ENCODE data around the gene RUNX3.
A peak's percentile ranks its signal among the peaks of the same experiment; 100 is the strongest.

RUNX3 gene

DNA sequence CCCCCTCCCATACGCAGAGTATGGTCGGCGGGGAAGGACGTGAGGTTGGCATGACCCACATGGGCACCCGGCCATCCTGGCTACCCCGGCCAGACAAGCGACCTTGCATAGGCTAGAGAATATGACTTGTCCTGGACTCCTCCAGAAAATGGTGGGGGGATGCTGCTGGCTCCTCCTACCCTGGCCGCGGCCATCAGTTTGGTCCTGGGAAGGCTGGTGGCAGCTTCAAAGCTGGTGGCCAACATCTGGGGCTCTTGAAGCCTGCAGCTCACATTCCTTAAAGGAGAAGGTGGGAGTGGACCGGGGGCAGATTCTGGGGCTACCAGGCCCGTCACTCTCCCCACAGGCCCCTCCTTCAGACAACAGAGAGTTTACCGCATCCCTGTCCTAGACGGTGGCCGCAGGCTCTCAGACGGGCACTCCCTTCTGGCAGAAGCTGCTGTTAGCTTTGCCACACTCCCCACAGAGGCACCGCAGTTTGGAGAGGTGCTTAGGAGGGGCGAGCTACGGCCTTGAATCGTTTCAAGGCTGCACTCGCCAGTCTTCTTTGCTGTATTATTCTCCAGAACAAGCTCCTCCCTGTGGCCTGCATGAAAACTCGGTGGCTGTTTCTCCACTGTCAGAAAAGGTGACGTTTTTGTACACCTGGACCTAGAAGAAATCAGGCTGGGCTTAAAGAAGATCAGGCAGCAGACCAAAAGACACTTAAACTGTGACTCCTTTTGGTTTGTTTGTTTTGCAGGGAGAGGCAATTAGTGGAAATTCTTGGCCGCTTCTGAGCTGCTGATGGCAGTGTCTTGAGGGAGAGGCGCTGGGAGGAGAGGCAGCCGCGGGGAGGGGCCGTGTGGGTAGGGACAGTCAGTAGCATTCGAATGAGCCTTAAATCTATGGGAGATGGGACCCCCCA is 68.0 kb downstream of the RUNX3 start:
- no peaks in the 10 kb centered on the region for H3K36me3 ChIP-seq (ENCODE audit: control insufficient read depth in 2 of 2, insufficient read depth in 1 of 2, low read length in 2 of 2)
- peaks cover 6% of the 10 kb centered on the region; the same call in 1 of the 2 replicates for H3K4me1 ChIP-seq (ENCODE audit: control insufficient read depth, insufficient read depth, low read length)
- POLR2A ChIA-PET = no interaction called here
- CTCF ChIA-PET = interaction anchor here (0.5 to 2.2 kb wide), 6 partner anchors 9 to 1863 kb away, joined by 3 to 6 read pairs (median 4); no protein-coding TSS in a partner anchor
- H3K9me3 ChIP-seq (ENCODE audit: control insufficient read depth, insufficient read depth, low read depth, low read length) = no peaks in the 10 kb centered on the region
- H3K27ac ChIP-seq (ENCODE audit: extremely low read depth, low read depth, low read length) = no peak overlapping the region
- H3K4me3 ChIP-seq (ENCODE audit: low read depth, low read length) = no peak overlapping the region
- TF ChIP-seq ZNF707 (tag by site-specific recombination; IDR thresholded peaks at IDR 0.05) = no peak
- TF ChIP-seq KLF8 (tag by site-specific recombination; IDR thresholded peaks at IDR 0.05) = no peak
- no peak for TF ChIP-seq ZNF324 (tag by site-specific recombination; IDR thresholded peaks at IDR 0.05)
- no peak for TF ChIP-seq ZNF214 (tag by site-specific recombination; IDR thresholded peaks at IDR 0.05; ENCODE audit: borderline replicate concordance)
- TF ChIP-seq, protein P1, sequence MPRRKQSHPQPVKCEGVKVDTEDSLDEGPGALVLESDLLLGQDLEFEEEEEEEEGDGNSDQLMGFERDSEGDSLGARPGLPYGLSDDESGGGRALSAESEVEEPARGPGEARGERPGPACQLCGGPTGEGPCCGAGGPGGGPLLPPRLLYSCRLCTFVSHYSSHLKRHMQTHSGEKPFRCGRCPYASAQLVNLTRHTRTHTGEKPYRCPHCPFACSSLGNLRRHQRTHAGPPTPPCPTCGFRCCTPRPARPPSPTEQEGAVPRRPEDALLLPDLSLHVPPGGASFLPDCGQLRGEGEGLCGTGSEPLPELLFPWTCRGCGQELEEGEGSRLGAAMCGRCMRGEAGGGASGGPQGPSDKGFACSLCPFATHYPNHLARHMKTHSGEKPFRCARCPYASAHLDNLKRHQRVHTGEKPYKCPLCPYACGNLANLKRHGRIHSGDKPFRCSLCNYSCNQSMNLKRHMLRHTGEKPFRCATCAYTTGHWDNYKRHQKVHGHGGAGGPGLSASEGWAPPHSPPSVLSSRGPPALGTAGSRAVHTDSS (tag by site-specific recombination; IDR thresholded peaks at IDR 0.05) = no peak
- no peak for TF ChIP-seq SP2 (tag by site-specific recombination; IDR thresholded peaks at IDR 0.05)
- no peak for TF ChIP-seq ZNF202 (tag by site-specific recombination; IDR thresholded peaks at IDR 0.05; ENCODE audit: borderline replicate concordance)
- TF ChIP-seq, protein P2, sequence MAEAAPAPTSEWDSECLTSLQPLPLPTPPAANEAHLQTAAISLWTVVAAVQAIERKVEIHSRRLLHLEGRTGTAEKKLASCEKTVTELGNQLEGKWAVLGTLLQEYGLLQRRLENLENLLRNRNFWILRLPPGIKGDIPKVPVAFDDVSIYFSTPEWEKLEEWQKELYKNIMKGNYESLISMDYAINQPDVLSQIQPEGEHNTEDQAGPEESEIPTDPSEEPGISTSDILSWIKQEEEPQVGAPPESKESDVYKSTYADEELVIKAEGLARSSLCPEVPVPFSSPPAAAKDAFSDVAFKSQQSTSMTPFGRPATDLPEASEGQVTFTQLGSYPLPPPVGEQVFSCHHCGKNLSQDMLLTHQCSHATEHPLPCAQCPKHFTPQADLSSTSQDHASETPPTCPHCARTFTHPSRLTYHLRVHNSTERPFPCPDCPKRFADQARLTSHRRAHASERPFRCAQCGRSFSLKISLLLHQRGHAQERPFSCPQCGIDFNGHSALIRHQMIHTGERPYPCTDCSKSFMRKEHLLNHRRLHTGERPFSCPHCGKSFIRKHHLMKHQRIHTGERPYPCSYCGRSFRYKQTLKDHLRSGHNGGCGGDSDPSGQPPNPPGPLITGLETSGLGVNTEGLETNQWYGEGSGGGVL (tag by site-specific recombination; IDR thresholded peaks at IDR 0.05) = no peak
- peak; percentile 32; the same call in 1 of the 2 replicates for TF ChIP-seq GLIS1 (tag by site-specific recombination; IDR thresholded peaks at IDR 0.05)
- TF ChIP-seq, protein P3, sequence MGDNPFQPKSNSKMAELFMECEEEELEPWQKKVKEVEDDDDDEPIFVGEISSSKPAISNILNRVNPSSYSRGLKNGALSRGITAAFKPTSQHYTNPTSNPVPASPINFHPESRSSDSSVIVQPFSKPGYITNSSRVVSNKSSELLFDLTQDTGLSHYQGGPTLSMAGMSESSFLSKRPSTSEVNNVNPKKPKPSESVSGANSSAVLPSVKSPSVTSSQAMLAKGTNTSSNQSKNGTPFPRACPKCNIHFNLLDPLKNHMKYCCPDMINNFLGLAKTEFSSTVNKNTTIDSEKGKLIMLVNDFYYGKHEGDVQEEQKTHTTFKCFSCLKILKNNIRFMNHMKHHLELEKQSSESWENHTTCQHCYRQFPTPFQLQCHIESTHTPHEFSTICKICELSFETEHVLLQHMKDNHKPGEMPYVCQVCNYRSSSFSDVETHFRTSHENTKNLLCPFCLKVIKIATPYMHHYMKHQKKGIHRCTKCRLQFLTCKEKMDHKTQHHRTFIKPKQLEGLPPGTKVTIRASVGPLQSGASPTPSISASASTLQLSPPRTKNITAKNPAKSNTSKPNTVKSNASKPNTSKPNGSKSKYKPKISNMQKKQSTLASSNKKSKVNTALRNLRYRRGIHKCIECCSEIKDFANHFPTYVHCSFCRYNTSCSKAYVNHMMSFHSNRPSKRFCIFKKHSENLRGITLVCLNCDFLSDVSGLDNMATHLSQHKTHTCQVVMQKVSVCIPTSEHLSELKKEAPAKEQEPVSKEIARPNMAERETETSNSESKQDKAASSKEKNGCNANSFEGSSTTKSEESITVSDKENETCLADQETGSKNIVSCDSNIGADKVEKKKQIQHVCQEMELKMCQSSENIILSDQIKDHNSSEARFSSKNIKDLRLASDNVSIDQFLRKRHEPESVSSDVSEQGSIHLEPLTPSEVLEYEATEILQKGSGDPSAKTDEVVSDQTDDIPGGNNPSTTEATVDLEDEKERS (tag by site-specific recombination; IDR thresholded peaks at IDR 0.05) = no peak
- TF ChIP-seq, protein P4, sequence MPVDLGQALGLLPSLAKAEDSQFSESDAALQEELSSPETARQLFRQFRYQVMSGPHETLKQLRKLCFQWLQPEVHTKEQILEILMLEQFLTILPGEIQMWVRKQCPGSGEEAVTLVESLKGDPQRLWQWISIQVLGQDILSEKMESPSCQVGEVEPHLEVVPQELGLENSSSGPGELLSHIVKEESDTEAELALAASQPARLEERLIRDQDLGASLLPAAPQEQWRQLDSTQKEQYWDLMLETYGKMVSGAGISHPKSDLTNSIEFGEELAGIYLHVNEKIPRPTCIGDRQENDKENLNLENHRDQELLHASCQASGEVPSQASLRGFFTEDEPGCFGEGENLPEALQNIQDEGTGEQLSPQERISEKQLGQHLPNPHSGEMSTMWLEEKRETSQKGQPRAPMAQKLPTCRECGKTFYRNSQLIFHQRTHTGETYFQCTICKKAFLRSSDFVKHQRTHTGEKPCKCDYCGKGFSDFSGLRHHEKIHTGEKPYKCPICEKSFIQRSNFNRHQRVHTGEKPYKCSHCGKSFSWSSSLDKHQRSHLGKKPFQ (tag by site-specific recombination; IDR thresholded peaks at IDR 0.05) = no peak
- TF ChIP-seq ZNF626 (tag by site-specific recombination; IDR thresholded peaks at IDR 0.05) = no peak
- no peak for TF ChIP-seq MYNN (tag by site-specific recombination; IDR thresholded peaks at IDR 0.05; ENCODE audit: borderline replicate concordance)
- TF ChIP-seq ZNF132 (tag by site-specific recombination; IDR thresholded peaks at IDR 0.05; ENCODE audit: borderline replicate concordance) = no peak
- TF ChIP-seq, protein P5, sequence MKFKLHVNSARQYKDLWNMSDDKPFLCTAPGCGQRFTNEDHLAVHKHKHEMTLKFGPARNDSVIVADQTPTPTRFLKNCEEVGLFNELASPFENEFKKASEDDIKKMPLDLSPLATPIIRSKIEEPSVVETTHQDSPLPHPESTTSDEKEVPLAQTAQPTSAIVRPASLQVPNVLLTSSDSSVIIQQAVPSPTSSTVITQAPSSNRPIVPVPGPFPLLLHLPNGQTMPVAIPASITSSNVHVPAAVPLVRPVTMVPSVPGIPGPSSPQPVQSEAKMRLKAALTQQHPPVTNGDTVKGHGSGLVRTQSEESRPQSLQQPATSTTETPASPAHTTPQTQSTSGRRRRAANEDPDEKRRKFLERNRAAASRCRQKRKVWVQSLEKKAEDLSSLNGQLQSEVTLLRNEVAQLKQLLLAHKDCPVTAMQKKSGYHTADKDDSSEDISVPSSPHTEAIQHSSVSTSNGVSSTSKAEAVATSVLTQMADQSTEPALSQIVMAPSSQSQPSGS (tag by site-specific recombination; IDR thresholded peaks at IDR 0.05; ENCODE audit: low read depth) = no peak
- TF ChIP-seq ZNF664 (tag by site-specific recombination; IDR thresholded peaks at IDR 0.05) = no peak
- TF ChIP-seq ZEB2 (tag by site-specific recombination; IDR thresholded peaks at IDR 0.05) = 0 out of 2 replicates have a peak, but pooled peaks have one; percentile 32
- TF ChIP-seq, protein P6, sequence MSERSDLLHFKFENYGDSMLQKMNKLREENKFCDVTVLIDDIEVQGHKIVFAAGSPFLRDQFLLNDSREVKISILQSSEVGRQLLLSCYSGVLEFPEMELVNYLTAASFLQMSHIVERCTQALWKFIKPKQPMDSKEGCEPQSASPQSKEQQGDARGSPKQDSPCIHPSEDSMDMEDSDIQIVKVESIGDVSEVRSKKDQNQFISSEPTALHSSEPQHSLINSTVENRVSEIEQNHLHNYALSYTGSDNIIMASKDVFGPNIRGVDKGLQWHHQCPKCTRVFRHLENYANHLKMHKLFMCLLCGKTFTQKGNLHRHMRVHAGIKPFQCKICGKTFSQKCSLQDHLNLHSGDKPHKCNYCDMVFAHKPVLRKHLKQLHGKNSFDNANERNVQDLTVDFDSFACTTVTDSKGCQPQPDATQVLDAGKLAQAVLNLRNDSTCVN (tag by site-specific recombination; optimal IDR thresholded peaks at IDR 0.05) = no peak
- TF ChIP-seq, protein P7, sequence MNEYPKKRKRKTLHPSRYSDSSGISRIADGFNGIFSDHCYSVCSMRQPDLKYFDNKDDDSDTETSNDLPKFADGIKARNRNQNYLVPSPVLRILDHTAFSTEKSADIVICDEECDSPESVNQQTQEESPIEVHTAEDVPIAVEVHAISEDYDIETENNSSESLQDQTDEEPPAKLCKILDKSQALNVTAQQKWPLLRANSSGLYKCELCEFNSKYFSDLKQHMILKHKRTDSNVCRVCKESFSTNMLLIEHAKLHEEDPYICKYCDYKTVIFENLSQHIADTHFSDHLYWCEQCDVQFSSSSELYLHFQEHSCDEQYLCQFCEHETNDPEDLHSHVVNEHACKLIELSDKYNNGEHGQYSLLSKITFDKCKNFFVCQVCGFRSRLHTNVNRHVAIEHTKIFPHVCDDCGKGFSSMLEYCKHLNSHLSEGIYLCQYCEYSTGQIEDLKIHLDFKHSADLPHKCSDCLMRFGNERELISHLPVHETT (tag by site-specific recombination; IDR thresholded peaks at IDR 0.05) = no peak
- TF ChIP-seq, protein P8, sequence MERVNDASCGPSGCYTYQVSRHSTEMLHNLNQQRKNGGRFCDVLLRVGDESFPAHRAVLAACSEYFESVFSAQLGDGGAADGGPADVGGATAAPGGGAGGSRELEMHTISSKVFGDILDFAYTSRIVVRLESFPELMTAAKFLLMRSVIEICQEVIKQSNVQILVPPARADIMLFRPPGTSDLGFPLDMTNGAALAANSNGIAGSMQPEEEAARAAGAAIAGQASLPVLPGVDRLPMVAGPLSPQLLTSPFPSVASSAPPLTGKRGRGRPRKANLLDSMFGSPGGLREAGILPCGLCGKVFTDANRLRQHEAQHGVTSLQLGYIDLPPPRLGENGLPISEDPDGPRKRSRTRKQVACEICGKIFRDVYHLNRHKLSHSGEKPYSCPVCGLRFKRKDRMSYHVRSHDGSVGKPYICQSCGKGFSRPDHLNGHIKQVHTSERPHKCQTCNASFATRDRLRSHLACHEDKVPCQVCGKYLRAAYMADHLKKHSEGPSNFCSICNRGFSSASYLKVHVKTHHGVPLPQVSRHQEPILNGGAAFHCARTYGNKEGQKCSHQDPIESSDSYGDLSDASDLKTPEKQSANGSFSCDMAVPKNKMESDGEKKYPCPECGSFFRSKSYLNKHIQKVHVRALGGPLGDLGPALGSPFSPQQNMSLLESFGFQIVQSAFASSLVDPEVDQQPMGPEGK (tag by site-specific recombination; IDR thresholded peaks at IDR 0.05) = no peak
- TF ChIP-seq ZSCAN16 (tag by site-specific recombination; IDR thresholded peaks at IDR 0.05) = no peak

All from HEK293 (cell line).